Measurements from ENCODE around the gene SLC30A10.
"Not testable (repeated sequence)": the region's sequence is repeated elsewhere in the genome, so short reads cannot be mapped to it uniquely, and the experiment has no call there.

GRCh38 chr1:219868615-219869014 lies 59.7 kb downstream of the SLC30A10 start:
- TF ChIP-seq CTCF, POLR2A, EP300, POLR2AphosphoS5 (IDR thresholded peaks at IDR 0.05): not testable (repeated sequence)

Measured in upper lobe of left lung (tissue), 4 donors.